WTC11 (cell line): ENCODE data around the gene THY1.

ENCODE experiments used
- ATF3 ChIP-seq: sonication (generic); formaldehyde crosslinking; conservative IDR thresholded peaks from 2 replicates; pipeline ENCODE4 v1.8.1; 2022; ENCODE audit warnings: mild to moderate bottlenecking, missing genetic modification reagents
- SP1 ChIP-seq: sonication (generic); formaldehyde crosslinking; conservative IDR thresholded peaks from 2 replicates; pipeline ENCODE4 v1.8.1; 2022; ENCODE audit warnings: missing genetic modification reagents

- TF ChIP-seq SP1 (CRISPR knock-in tag) = no peak
- TF ChIP-seq ATF3 = no peak
Observed at GRCh38 chr11:119424276-119424675, 1.3 kb upstream of the THY1 start.
